Adrenal gland (tissue), 12 donors: ENCODE results near the gene RNF5. TPM values are rescaled to one million over a fixed set of nuclear protein-coding genes. Genes with fewer than 3 reads are reported as not detected.
A peak's percentile ranks its signal among the peaks of the same experiment; 100 is the strongest.
"Not testable (repeated sequence)": the region's sequence is repeated elsewhere in the genome, so short reads cannot be mapped to it uniquely, and the experiment has no call there.

Experiments
- DNase-seq, 7 donors: peaks; one replicate each; pipeline ENCODE4 v3.0.0-alpha.2; 2019 to 2020
- H3K27ac ChIP-seq, 5 donors: fragments of 200-600 bp; sonication (generic) in 4 of 5; 1 replicate in 3 of 5; 2 replicates in 2 of 5; pipeline versions ENCODE4 v1.5.1 to v1.8.0; 2016 to 2020; ENCODE audit warnings: mild to moderate bottlenecking in 1 of 5
- H3K27me3 ChIP-seq: fragments of 200-600 bp; 2 replicates; pipeline ENCODE4 v1.8.0; 2021
- H3K36me3 ChIP-seq, 2 donors: fragments of 200-600 bp; replicated peaks in 1 of 2; 1 replicate in 1 of 2; 2 replicates in 1 of 2; pipeline versions ENCODE4 v1.5.1 to v1.8.0; 2018 to 2022
- H3K4me1 ChIP-seq, 2 donors: fragments of 200-600 bp; replicated peaks in 1 of 2; 1 replicate in 1 of 2; 2 replicates in 1 of 2; pipeline versions ENCODE4 v1.5.1 to v1.8.0; 2018 to 2021
- H3K4me3 ChIP-seq, 4 donors: fragments of 200-600 bp; sonication (generic) in 3 of 4; one replicate each; pipeline ENCODE4 v1.5.1; 2016 to 2018
- H3K9me3 ChIP-seq, 3 donors: fragments of 200-600 bp; sonication (generic) in 1 of 3; replicated peaks in 1 of 3; 1 replicate in 2 of 3; 2 replicates in 1 of 3; pipeline versions ENCODE4 v1.5.1 to v1.8.0; 2016 to 2021
- CTCF ChIP-seq, 6 experiments: fragments of 450-650 bp in 4 of 6; fragments of 200-600 bp in 2 of 6; sonication (generic) in 1 of 6; IDR thresholded peaks; 1 replicate in 5 of 6; 2 replicates in 1 of 6; pipeline versions ENCODE4 v1.5.1 to v1.8.0; 2016 to 2021; ENCODE audit warnings: antibody characterized with exemption in 6 of 6, mild to moderate bottlenecking in 2 of 6, moderate library complexity in 1 of 6
- POLR2A ChIP-seq, 2 donors: fragments of 450-650 bp; IDR thresholded peaks; one replicate each; pipeline ENCODE4 v1.6.1; 2017; ENCODE audit warnings: antibody characterized with exemption in 2 of 2, mild to moderate bottlenecking in 2 of 2, moderate library complexity in 1 of 2
- WGBS, 4 donors: extraction: QIAGEN DNeasy Blood & Tissue Kit in 2 of 4; methylation state at CpG; one replicate each; pipeline versions ENCODE4 v1.1.5 to v1.1.7; 2013 to 2017; 5-methylcytosine and 5-hydroxymethylcytosine counted together
- intact Hi-C, 2 donors: fragments of 100-400 bp; cut with DNase I; formaldehyde crosslinking; loops; one replicate each; pipeline versions ENCODE4 v1.14.1 to v1.15.0; 2022 to 2023
- polyA plus RNA-seq, 3 donors: library from polyadenylated mRNA; stranded (reverse); fragments of 200-250 nt in 2 of 3; fragments of 350-450 nt in 1 of 3; fragmentation: Illumina TruSeq in 1 of 3; extraction: RNeasy Lipid Tissue Mini Kit (QIAGEN cat#74804) in 1 of 3; gene quantifications; one replicate each; pipeline ENCODE4 v1.2.3, GENCODE V29; 2013 to 2014
- total RNA-seq, 9 donors: library from RNA; depleted of rRNA in 4 of 9; stranded (reverse); fragments of >200 nt in 4 of 9; fragments of 120-200 nt in 1 of 9; fragmentation: NEBNext Ultra II Directional in 1 of 9; extraction: Animal tissue kit (Norgen Biotek cat#: 25700) in 1 of 9; gene quantifications; one replicate each; pipeline versions ENCODE4 v1.1.0 to v1.2.4, GENCODE V29; 2013 to 2023
- donor health status: healthy with polysubstance abuse.
- donor health status: Bipolar disorder and iron deficiency.
- donor health status: DM: yes; HTN: yes; CAD: no.
- donor health status: DM: no; HTN: no; CAD: no.
- donor health status: DM: no; HTN: no; CAD: no.
- donor health status: DM: yes; HTN: yes; CAD: no.

RNF5 gene
- total and polyA plus RNA-seq, 12 donors: 47.2 to 146 (median 110) TPM

- no peaks in the 10 kb centered on the region for H3K36me3 ChIP-seq
- no peaks in the 10 kb centered on the region for H3K9me3 ChIP-seq
- 55 to 66% (median 60%) methylated on average over 5 of the region's 5 CpGs for WGBS, 4 donors
- intact Hi-C loops: no loop called here
- H3K27me3 ChIP-seq: no peaks in the 10 kb centered on the region
- peaks cover 0 to 6% of the 10 kb centered on the region in 2 donors for H3K4me1 ChIP-seq
- no peak overlapping the region for H3K27ac ChIP-seq
- TF ChIP-seq POLR2A (IDR thresholded peaks at IDR 0.05) (no peak), CTCF (IDR thresholded peaks at IDR 0.05) (no peak)
- DNase-seq: no peak
- no peak overlapping the region for H3K4me3 ChIP-seq
Observed at GRCh38 chr6:32139590-32139989, 38.6 kb upstream of the RNF5 start.

DNA sequence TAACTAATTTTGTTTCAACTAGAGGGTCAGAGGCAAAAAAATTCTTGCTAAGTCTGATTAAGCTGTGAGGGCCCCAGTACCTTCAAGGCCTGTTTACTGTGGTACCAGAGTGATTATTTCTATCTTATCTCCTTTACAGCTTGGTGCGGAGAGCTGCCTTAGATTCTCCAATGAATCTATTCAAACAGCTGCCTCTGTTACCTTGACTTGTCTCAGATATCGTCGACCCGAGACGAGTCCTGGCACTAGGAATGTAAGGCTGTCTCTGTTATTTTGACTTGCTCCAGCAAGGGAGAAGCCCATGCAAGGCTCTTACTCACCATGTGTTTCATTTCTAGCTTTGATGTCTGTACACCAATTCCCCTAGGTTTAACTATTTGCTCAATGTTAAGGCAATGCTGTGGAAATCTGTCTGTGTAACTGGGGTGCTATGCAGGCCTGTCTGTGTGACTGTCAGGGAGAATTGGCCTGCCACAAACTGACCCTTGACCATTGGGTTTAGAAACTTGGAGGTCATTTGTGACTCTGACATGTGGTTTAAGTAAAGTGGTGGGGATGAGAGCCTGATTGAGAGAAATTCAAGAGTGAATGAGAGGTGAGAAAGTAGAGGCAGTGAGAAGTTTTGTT is 37.7 kb upstream of the RNF5 start:
- Histone ChIP-seq H3K4me1 (peaks cover 0 to 6% of the 10 kb centered on the region in 2 donors), H3K27me3 (no peaks in the 10 kb centered on the region), H3K27ac (peak overlapping the region in 2 of 5 donors; percentile 17 to 32), H3K4me3 (no peak overlapping the region), H3K36me3 (no peaks in the 10 kb centered on the region), H3K9me3 (no peaks in the 10 kb centered on the region)
- DNase-seq: peak in 4 of 7 donors; percentile 66 to 75 (median 72)
- TF ChIP-seq POLR2A (IDR thresholded peaks at IDR 0.05) (no peak), CTCF (IDR thresholded peaks at IDR 0.05) (no peak)
- WGBS, 4 donors: 15 to 44% (median 34%) methylated on average over 5 of the region's 5 CpGs
- intact Hi-C loops: no loop called here

DNA sequence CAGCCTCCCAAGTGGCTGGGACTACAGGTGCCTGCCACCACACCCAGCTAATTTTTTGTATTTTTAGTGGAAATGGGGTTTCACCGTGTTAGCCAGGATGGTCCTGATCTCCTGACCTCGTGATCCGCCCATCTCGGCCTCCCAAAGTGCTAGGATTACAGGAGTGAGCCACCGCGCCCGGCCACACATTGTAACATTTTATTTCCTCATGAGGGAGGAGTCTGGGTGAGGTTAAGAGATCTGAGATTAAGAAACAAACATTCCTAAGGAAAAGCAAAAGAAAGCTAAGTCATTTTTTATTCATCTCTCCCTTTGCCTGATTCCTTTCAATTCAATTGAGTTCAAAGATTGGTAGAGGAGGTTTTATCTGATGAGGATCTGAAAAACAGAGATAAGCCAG is 34.0 kb upstream of the RNF5 start:
- H3K4me1 ChIP-seq, H3K36me3 ChIP-seq, H3K4me3 ChIP-seq, H3K27ac ChIP-seq, intact Hi-C loops, H3K9me3 ChIP-seq, DNase-seq, H3K27me3 ChIP-seq: not testable (repeated sequence)
- WGBS, 4 donors: 68 to 88% (median 85%) methylated on average over 5 to 7 of the region's 7 CpGs

DNA sequence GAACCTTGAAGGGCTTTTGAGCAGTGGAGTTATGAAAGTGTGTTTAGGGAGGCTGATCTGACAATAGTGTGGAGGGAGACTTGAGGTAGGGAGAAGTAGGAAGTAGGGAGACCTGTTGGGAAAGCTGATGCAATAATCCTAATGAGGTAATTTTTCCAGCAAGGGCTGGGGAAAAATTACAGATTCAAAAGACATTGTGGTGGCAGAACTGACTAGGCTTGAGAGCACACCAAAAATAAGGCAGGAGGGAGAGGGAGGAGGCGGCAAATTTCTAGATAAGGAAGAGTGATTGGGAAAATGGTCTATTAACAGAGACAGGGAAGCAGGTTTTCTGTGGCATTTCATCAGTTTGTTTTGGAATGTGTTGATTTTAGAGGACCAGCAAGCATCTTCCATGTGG is 31.9 kb upstream of the RNF5 start:
- no peaks in the 10 kb centered on the region for H3K36me3 ChIP-seq
- H3K27ac ChIP-seq: no peak overlapping the region
- intact Hi-C loops: no loop called here
- no peak for DNase-seq
- no peaks in the 10 kb centered on the region for H3K27me3 ChIP-seq
- 74 to 95% (median 86%) methylated on average over 1 of the region's 1 CpG for WGBS, 4 donors
- H3K4me3 ChIP-seq: no peak overlapping the region
- H3K4me1 ChIP-seq: no peaks in the 10 kb centered on the region
- H3K9me3 ChIP-seq: no peaks in the 10 kb centered on the region
- TF ChIP-seq POLR2A (IDR thresholded peaks at IDR 0.05): no peak
- no peak for TF ChIP-seq CTCF (IDR thresholded peaks at IDR 0.05)

DNA sequence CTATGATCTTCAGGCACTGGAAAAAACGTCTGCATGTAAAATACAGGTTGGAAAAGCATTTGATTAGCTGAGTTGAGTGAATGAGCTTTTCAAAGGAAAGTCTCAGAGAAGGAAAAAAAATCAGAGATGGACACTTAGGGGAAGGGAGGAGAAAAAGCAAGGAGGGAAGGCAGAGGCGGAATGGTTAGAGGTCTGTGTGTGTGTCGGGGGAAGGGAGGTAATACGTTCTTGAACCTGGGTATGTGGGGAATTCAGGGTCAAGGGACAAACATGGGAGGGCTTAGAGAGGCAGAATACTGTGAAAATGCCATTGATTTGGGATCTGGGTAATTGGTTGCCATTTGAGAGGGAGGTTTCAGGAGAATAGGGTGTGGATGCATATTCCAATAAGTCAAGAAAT is 31.5 kb upstream of the RNF5 start:
- TF ChIP-seq POLR2A (IDR thresholded peaks at IDR 0.05): no peak
- no peak for TF ChIP-seq CTCF (IDR thresholded peaks at IDR 0.05)
- Histone ChIP-seq H3K27ac (no peak overlapping the region), H3K27me3 (no peaks in the 10 kb centered on the region), H3K9me3 (no peaks in the 10 kb centered on the region), H3K36me3 (no peaks in the 10 kb centered on the region), H3K4me1 (no peaks in the 10 kb centered on the region), H3K4me3 (no peak overlapping the region)
- WGBS, 4 donors: 38 to 56% (median 52%) methylated on average over 4 of the region's 4 CpGs
- intact Hi-C loops: no loop called here
- DNase-seq: no peak
